ENCODE measurements around the gene SLC19A1. TPM values are rescaled to one million over a fixed set of nuclear protein-coding genes. Genes with fewer than 3 reads are reported as not detected.

The SLC19A1 gene
- total RNA-seq, 1 donor from 2014 or later, result 5.2 TPM

Small RNA genes lying within 50 kb of the gene (microRNA-seq; reads per million reads assigned to microRNA genes)
- 0.65 reads per million for gene MIR6815

Other genes starting within 250 kb of the SLC19A1 start
- gene COL18A1, start 137.3 kb downstream of the SLC19A1 start, total RNA-seq, result 187 and 260 TPM in 2 replicates
- gene PCBP3, start 101.3 kb upstream of the SLC19A1 start, total RNA-seq, result 1.5 and 1.7 TPM in 2 replicates

Data from myocyte (in vitro differentiated cells).